HL-60 (cell line): Measurements from ENCODE around the gene TSC2.

Experiments used
- DNase-seq, 2 experiments: peaks; one replicate each; pipeline ENCODE4 v3.0.0-alpha.2; 2010 to 2020; ENCODE audit warnings: low read depth in 1 of 2, low spot score in 1 of 2
- H3K27ac ChIP-seq: fragments of 250-450 bp; sonication (Bioruptor Pico); replicated peaks from 2 replicates; pipeline ENCODE4 v1.5.1; 2020; ENCODE audit warnings: mild to moderate bottlenecking, moderate library complexity
- H3K27me3 ChIP-seq: fragments of 250-450 bp; sonication (Bioruptor Pico); 2 replicates; pipeline ENCODE4 v1.5.1; 2021; ENCODE audit warnings: mild to moderate bottlenecking, moderate library complexity; ENCODE audit not compliant: insufficient read depth, poor library complexity, severe bottlenecking
- H3K4me3 ChIP-seq: replicated peaks from 2 replicates; pipeline ENCODE4 v1.5.1; 2011; ENCODE audit warnings: mild to moderate bottlenecking, control low read depth, low read length; ENCODE audit not compliant: insufficient read depth
- CTCF ChIP-seq: IDR thresholded peaks from one replicate; pipeline ENCODE4 v1.5.1; 2011; ENCODE audit warnings: low read length, control low read depth, inconsistent platforms; ENCODE audit not compliant: insufficient read depth
- GABPA ChIP-seq: IDR thresholded peaks from 2 replicates; pipeline ENCODE4 v1.6.1; 2012; ENCODE audit warnings: low read depth
- POLR2AphosphoS5 ChIP-seq: IDR thresholded peaks from 2 replicates; pipeline ENCODE4 v1.6.1; 2012; ENCODE audit warnings: low read depth
- SPI1 ChIP-seq: IDR thresholded peaks from 2 replicates; pipeline ENCODE4 v1.6.1; 2012; ENCODE audit warnings: low read depth, mild to moderate bottlenecking, borderline replicate concordance
- TF ChIP-seq, protein P1 (sequence below): IDR thresholded peaks from 2 replicates; pipeline ENCODE4 v1.6.1; 2012; ENCODE audit warnings: low read depth; ENCODE audit not compliant: insufficient replicate concordance

The TSC2 gene

GRCh38 chr16:2064368-2064945, 16.7 kb downstream of the TSC2 start:
- no peak overlapping the region for H3K4me3 ChIP-seq

GRCh38 chr16:2066139-2066538, 18.4 kb downstream of the TSC2 start:
- Histone ChIP-seq H3K27me3 (no peaks in the 10 kb centered on the region), H3K27ac (no peak overlapping the region), H3K4me3 (no peak overlapping the region)
- no peak for DNase-seq
- TF ChIP-seq CTCF (no peak), GABPA (no peak), POLR2AphosphoS5 (no peak), SPI1 (no peak)
- TF ChIP-seq, protein P1, sequence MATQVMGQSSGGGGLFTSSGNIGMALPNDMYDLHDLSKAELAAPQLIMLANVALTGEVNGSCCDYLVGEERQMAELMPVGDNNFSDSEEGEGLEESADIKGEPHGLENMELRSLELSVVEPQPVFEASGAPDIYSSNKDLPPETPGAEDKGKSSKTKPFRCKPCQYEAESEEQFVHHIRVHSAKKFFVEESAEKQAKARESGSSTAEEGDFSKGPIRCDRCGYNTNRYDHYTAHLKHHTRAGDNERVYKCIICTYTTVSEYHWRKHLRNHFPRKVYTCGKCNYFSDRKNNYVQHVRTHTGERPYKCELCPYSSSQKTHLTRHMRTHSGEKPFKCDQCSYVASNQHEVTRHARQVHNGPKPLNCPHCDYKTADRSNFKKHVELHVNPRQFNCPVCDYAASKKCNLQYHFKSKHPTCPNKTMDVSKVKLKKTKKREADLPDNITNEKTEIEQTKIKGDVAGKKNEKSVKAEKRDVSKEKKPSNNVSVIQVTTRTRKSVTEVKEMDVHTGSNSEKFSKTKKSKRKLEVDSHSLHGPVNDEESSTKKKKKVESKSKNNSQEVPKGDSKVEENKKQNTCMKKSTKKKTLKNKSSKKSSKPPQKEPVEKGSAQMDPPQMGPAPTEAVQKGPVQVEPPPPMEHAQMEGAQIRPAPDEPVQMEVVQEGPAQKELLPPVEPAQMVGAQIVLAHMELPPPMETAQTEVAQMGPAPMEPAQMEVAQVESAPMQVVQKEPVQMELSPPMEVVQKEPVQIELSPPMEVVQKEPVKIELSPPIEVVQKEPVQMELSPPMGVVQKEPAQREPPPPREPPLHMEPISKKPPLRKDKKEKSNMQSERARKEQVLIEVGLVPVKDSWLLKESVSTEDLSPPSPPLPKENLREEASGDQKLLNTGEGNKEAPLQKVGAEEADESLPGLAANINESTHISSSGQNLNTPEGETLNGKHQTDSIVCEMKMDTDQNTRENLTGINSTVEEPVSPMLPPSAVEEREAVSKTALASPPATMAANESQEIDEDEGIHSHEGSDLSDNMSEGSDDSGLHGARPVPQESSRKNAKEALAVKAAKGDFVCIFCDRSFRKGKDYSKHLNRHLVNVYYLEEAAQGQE, result no peak

More at GRCh38 chr16:2064368-2064945, 16.7 kb downstream of the TSC2 start:
- no peak overlapping the region for H3K27ac ChIP-seq
- no peaks in the 10 kb centered on the region for H3K27me3 ChIP-seq
- TF ChIP-seq, protein P1, result no peak
- TF ChIP-seq CTCF, result no peak
- TF ChIP-seq SPI1, result no peak
- no peak for TF ChIP-seq GABPA
- TF ChIP-seq POLR2AphosphoS5, result no peak
- DNase-seq, result no peak

DNA sequence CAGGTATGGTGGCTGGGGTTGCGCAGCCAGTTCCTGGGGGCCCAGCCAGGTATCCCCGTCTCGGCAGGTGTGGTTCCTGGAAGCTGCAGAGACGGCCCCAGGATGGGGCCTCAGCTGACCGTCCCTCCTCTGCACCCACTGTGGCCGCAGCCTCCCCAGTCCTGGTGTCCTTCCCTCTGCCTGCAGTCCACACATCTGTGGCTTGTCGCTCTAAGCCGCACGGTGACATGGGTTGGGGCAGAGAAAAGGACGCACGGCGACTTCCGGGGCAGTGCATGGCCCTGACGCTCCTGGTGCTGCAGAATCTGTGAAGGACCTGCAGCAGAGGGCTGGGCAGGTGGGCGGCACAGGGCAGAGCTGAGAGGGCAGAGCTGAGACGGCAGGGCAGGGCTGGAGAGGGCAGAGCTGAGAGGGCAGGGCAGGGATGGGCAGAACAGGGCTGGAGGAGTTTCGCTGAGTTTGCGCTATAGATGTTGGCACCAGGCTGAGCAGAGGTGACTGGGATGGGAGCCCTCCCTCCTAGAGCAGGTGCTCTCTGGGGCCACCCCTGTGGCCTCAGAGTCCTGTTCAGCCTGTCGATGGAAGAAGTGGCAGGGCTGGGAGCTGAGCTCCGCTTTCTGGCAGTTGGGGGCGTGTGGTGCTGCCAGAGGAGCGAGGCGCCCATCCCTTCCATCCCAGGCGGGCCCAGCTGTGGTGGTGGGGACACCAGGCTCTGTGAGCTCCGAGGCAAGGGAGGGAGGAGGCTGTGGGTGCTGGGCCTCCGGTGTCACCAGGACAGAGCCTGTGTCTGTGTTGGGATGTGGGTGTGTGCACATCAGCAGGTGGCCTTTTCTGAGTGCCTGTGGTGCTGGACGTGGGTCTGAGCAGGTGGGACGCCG, 23.0 kb downstream of the TSC2 start:
- no peak for TF ChIP-seq POLR2AphosphoS5
- no peak for TF ChIP-seq CTCF
- TF ChIP-seq SPI1, result no peak
- TF ChIP-seq, protein P1, result no peak
- no peak for TF ChIP-seq GABPA

More for the DNA sequence above, 23.0 kb downstream of the TSC2 start:
- H3K4me3 ChIP-seq, result no peak overlapping the region
- no peak overlapping the region for H3K27ac ChIP-seq
- no peak for DNase-seq
- H3K27me3 ChIP-seq, result no peaks in the 10 kb centered on the region
